ENCODE measurements around the gene MYT1.

DNA sequence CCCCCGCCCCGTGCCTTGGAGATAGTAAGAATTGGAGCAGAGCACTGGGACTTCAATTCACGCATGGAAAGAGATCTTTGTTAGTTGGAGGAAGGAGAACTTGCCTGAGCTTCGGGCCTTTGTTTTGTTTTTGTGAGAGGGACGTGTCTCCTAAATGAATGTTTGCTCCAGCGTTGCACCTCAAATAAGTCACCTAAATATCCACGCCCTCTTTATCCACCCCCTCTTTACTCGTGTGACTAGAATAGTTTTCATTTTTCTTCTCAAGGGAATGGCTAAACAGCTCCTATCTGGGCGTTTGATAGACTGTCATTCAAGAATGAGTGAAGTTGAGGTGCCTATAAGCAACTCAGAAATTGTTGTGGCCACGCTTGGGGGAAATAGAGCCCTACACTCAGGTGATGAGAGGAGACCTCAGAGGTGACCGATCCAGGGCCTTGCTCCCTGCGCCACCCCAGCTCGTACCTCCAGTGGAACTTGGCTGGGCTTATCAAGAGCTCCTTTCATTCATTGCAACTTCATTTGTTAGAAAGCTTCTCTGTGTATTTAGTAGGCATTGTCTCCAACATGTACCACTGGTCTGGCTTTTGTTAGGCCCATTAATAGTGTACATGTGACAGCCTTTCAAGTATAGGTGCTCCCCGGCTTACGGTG, 92.2 kb downstream of the MYT1 start:
- TF ChIP-seq, protein P1, sequence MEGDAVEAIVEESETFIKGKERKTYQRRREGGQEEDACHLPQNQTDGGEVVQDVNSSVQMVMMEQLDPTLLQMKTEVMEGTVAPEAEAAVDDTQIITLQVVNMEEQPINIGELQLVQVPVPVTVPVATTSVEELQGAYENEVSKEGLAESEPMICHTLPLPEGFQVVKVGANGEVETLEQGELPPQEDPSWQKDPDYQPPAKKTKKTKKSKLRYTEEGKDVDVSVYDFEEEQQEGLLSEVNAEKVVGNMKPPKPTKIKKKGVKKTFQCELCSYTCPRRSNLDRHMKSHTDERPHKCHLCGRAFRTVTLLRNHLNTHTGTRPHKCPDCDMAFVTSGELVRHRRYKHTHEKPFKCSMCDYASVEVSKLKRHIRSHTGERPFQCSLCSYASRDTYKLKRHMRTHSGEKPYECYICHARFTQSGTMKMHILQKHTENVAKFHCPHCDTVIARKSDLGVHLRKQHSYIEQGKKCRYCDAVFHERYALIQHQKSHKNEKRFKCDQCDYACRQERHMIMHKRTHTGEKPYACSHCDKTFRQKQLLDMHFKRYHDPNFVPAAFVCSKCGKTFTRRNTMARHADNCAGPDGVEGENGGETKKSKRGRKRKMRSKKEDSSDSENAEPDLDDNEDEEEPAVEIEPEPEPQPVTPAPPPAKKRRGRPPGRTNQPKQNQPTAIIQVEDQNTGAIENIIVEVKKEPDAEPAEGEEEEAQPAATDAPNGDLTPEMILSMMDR (IDR thresholded peaks at IDR 0.05) = no peak
- no peak for TF ChIP-seq ZFX (IDR thresholded peaks at IDR 0.05; ENCODE audit: borderline replicate concordance)

All from 22Rv1 (cell line).